Tibial artery (tissue), 4 donors: ENCODE measurements around the gene DRICH1.
"Not testable (repeated sequence)": the region's sequence is repeated elsewhere in the genome, so short reads cannot be mapped to it uniquely, and the experiment has no call there.

ENCODE experiments used
- DNase-seq, 2 donors: peaks; one replicate each; pipeline ENCODE4 v3.0.0-alpha.2; 2019
- H3K27ac ChIP-seq, 2 donors: fragments of 200-600 bp; sonication (generic) in 1 of 2; 1 replicate in 1 of 2; 2 replicates in 1 of 2; pipeline ENCODE4 v1.5.1; 2018 to 2019; ENCODE audit warnings: mild to moderate bottlenecking in 1 of 2
- H3K27me3 ChIP-seq, 2 donors: fragments of 200-600 bp; sonication (generic) in 1 of 2; one replicate each; pipeline versions ENCODE4 v1.5.1 to v1.6.0; 2016 to 2019
- H3K36me3 ChIP-seq, 3 donors: fragments of 200-600 bp; sonication (generic) in 2 of 3; one replicate each; pipeline ENCODE4 v1.5.1; 2016 to 2019; ENCODE audit warnings: mild to moderate bottlenecking in 2 of 3
- H3K4me1 ChIP-seq, 4 donors: fragments of 200-600 bp; sonication (generic) in 2 of 4; 1 replicate in 3 of 4; 2 replicates in 1 of 4; pipeline ENCODE4 v1.5.1; 2016 to 2019
- H3K4me3 ChIP-seq, 2 donors: fragments of 200-600 bp; sonication (generic) in 1 of 2; 1 replicate in 1 of 2; 2 replicates in 1 of 2; pipeline ENCODE4 v1.5.1; 2018 to 2019; ENCODE audit warnings: mild to moderate bottlenecking in 2 of 2
- H3K9me3 ChIP-seq, 3 donors: fragments of 200-600 bp; sonication (generic) in 1 of 3; one replicate each; pipeline ENCODE4 v1.5.1; 2016 to 2019
- intact Hi-C: fragments of 100-400 bp; cut with DNase I; formaldehyde crosslinking; loops from one replicate; pipeline ENCODE4 v1.15.0; 2023; ENCODE audit warnings: low total_unique reads
- TF ChIP-seq, protein P1 (sequence below), 2 experiments: fragments of 200-600 bp in 1 of 2; fragments of 450-650 bp in 1 of 2; IDR thresholded peaks; one replicate each; pipeline ENCODE4 v1.5.1; 2017 to 2019; ENCODE audit warnings: antibody characterized with exemption in 2 of 2, mild to moderate bottlenecking in 1 of 2, moderate library complexity in 1 of 2

Gene DRICH1

GRCh38 chr22:23574877-23575276 lies 57.2 kb downstream of the DRICH1 start:
- TF ChIP-seq, protein P1, sequence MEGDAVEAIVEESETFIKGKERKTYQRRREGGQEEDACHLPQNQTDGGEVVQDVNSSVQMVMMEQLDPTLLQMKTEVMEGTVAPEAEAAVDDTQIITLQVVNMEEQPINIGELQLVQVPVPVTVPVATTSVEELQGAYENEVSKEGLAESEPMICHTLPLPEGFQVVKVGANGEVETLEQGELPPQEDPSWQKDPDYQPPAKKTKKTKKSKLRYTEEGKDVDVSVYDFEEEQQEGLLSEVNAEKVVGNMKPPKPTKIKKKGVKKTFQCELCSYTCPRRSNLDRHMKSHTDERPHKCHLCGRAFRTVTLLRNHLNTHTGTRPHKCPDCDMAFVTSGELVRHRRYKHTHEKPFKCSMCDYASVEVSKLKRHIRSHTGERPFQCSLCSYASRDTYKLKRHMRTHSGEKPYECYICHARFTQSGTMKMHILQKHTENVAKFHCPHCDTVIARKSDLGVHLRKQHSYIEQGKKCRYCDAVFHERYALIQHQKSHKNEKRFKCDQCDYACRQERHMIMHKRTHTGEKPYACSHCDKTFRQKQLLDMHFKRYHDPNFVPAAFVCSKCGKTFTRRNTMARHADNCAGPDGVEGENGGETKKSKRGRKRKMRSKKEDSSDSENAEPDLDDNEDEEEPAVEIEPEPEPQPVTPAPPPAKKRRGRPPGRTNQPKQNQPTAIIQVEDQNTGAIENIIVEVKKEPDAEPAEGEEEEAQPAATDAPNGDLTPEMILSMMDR (IDR thresholded peaks at IDR 0.05): no peak
- intact Hi-C loops: no loop called here
- DNase-seq: peak in 1 of 2 donors; percentile 32
- Histone ChIP-seq H3K4me3 (no peak overlapping the region), H3K9me3 (no peaks in the 10 kb centered on the region), H3K27ac (no peak overlapping the region), H3K36me3 (no peaks in the 10 kb centered on the region), H3K4me1 (no peaks in the 10 kb centered on the region), H3K27me3 (peaks cover 0 to 16% of the 10 kb centered on the region in 2 donors)

DNA sequence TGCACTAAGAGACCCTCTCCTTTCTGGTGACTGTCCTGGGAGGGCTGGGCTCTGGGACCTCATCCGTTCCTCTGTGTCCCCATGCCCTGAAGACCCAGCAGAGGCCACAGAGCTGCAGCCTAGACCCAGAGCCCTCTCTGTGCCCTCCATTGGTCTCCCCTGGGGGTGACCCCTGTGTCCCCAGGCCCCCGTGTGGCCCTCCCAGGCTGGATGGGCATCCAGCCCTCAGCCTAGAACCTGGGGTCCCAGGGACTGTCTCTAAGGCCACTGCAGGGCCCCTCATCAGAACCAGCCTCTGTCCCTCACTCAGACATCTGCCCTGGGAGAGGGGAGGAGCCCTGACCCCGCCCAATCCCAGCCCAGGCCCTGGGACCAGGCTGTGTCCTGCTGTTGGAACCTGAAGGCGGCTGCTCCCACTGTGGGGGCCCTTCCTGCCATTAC lies 57.7 kb downstream of the DRICH1 start:
- TF ChIP-seq, protein P1 (IDR thresholded peaks at IDR 0.05): no peak
- no peak overlapping the region for H3K4me3 ChIP-seq
- H3K4me1 ChIP-seq: no peaks in the 10 kb centered on the region
- DNase-seq: peak; percentile 10 to 56
- no peaks in the 10 kb centered on the region for H3K9me3 ChIP-seq
- peaks cover 0 to 11% of the 10 kb centered on the region in 2 donors for H3K27me3 ChIP-seq
- H3K27ac ChIP-seq: no peak overlapping the region
- no peaks in the 10 kb centered on the region for H3K36me3 ChIP-seq
- intact Hi-C loops: no loop called here

GRCh38 chr22:23573701-23574235 lies 58.4 kb downstream of the DRICH1 start:
- peak in 1 of 2 donors; percentile 35 for DNase-seq
- H3K4me1 ChIP-seq, H3K4me3 ChIP-seq, H3K36me3 ChIP-seq, intact Hi-C loops, H3K9me3 ChIP-seq, H3K27ac ChIP-seq, H3K27me3 ChIP-seq: not testable (repeated sequence)

- H3K36me3 ChIP-seq, H3K27me3 ChIP-seq, H3K27ac ChIP-seq, H3K9me3 ChIP-seq, H3K4me1 ChIP-seq, H3K4me3 ChIP-seq, DNase-seq, intact Hi-C loops: not testable (repeated sequence)
These were observed 59.0 kb downstream of the DRICH1 start for GRCh38 chr22:23573106-23573505.

DNA sequence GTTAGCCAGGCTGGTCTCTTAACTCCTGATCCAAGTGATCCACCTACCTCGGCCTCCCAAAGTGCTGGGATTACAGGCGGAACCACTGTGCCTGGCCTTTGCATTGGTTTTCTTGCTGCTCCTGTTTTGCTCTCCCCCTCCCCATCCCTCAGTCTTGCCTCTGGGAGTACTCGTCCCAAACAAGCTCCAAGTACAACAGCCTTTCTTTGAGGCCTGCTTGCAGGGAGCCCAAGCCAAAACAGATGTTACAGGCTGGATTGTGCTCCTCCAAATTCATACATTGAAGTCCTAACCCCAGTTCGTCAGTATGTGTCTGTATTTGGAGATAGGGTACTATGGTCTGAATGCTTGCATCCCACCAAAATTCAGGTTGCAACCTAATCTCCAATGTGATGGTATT lies 60.6 kb downstream of the DRICH1 start:
- H3K4me1 ChIP-seq: peaks cover 0 to 3% (median 2%) of the 10 kb centered on the region in 4 donors
- TF ChIP-seq, protein P1 (IDR thresholded peaks at IDR 0.05): no peak
- H3K4me3 ChIP-seq: no peak overlapping the region
- H3K27ac ChIP-seq: no peak overlapping the region
- H3K27me3 ChIP-seq: peaks cover 3 to 12% of the 10 kb centered on the region in 2 donors
- no peaks in the 10 kb centered on the region for H3K9me3 ChIP-seq
- intact Hi-C loops: no loop called here
- DNase-seq: no peak
- no peaks in the 10 kb centered on the region for H3K36me3 ChIP-seq

DNA sequence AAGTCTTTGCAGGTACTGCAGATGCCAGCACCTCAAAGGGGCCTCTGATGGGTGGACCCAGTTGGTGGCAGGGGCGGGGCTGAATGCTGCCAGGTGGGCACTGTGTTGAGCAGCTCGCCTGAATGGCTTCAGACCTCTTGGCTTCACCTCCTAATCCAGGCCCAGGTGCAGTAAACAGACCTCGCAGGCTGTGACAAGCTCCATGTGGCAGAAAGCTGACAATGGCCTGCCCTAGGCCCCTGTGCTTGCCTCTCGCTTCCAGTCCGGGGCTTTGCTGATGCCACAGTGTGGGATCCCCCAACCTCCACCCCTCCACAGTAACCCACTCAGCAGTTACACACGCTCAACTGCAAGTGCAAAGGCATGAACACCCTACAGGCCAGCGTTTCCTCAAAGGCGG lies 61.4 kb downstream of the DRICH1 start:
- no peak for DNase-seq
- intact Hi-C loops: no loop called here

More for the DNA sequence above, 61.4 kb downstream of the DRICH1 start:
- no peaks in the 10 kb centered on the region for H3K9me3 ChIP-seq
- peaks cover 0 to 11% (median 10%) of the 10 kb centered on the region in 4 donors for H3K4me1 ChIP-seq
- peaks cover 5 to 21% of the 10 kb centered on the region in 2 donors for H3K27me3 ChIP-seq
- no peaks in the 10 kb centered on the region for H3K36me3 ChIP-seq
- TF ChIP-seq, protein P1 (IDR thresholded peaks at IDR 0.05): no peak
- no peak overlapping the region for H3K27ac ChIP-seq
- no peak overlapping the region for H3K4me3 ChIP-seq
